ENCODE data around the gene DCAF4. TPM values are rescaled to one million over a fixed set of nuclear protein-coding genes. Genes with fewer than 3 reads are reported as not detected.
"Not testable (repeated sequence)": the region's sequence is repeated elsewhere in the genome, so short reads cannot be mapped to it uniquely, and the experiment has no call there.

The DCAF4 gene
- total RNA-seq, 1 experiment from 2014 or later = 23.4 TPM

GRCh38 chr14:72952171-72952570 is 25.9 kb downstream of the DCAF4 start:
- no peak for DNase-seq (ENCODE audit: low spot score)
- Histone ChIP-seq H3K4me3 (ENCODE audit: low read depth, low read length, poor library complexity, severe bottlenecking) (no peak overlapping the region), H3K9me3 (ENCODE audit: low read depth, low read length, poor library complexity, severe bottlenecking) (no peaks in the 10 kb centered on the region), H3K27me3 (replicated peaks; ENCODE audit: insufficient read depth, low read depth, low read length, poor library complexity) (no peaks in the 10 kb centered on the region), H3K27ac (ENCODE audit: low read depth, low read length, poor library complexity, severe bottlenecking) (no peak overlapping the region), H3K36me3 (ENCODE audit: insufficient read depth, low read length, poor library complexity, severe bottlenecking) (no peaks in the 10 kb centered on the region), H3K4me1 (ENCODE audit: insufficient read depth, low read length, poor library complexity, severe bottlenecking) (no peaks in the 10 kb centered on the region)
- no TSS peak for BruUV-seq (replicated peaks)
- POLR2A ChIA-PET (ENCODE audit: low non-redundant PET) = interaction anchor here (0.7 kb wide), 1 partner anchor 15 kb away, joined by 3 read pairs; no protein-coding TSS in a partner anchor
- CTCF ChIA-PET = no interaction called here
- TF ChIP-seq EZH2 (IDR thresholded peaks at IDR 0.05; ENCODE audit: borderline replicate concordance, low read depth, low read length, poor library complexity, severe bottlenecking) (no peak), CTCF (conservative IDR thresholded peaks at IDR 0.05; ENCODE audit: low read depth, low read length) (no peak)
- intact Hi-C loops (cut with micrococcal nuclease; ENCODE audit: unreplicated experiment) = no loop called here

- BruUV-seq (replicated peaks); H3K27me3 ChIP-seq (replicated peaks; ENCODE audit: insufficient read depth, low read depth, low read length, poor library complexity); H3K4me1 ChIP-seq (ENCODE audit: insufficient read depth, low read length, poor library complexity, severe bottlenecking); POLR2A ChIA-PET (ENCODE audit: low non-redundant PET); DNase-seq (ENCODE audit: low spot score); H3K36me3 ChIP-seq (ENCODE audit: insufficient read depth, low read length, poor library complexity, severe bottlenecking); intact Hi-C loops (cut with micrococcal nuclease; ENCODE audit: unreplicated experiment); H3K9me3 ChIP-seq (ENCODE audit: low read depth, low read length, poor library complexity, severe bottlenecking); H3K4me3 ChIP-seq (ENCODE audit: low read depth, low read length, poor library complexity, severe bottlenecking); CTCF ChIA-PET; H3K27ac ChIP-seq (ENCODE audit: low read depth, low read length, poor library complexity, severe bottlenecking): not testable (repeated sequence)
Observed at GRCh38 chr14:72956741-72957140, 30.5 kb downstream of the DCAF4 start.

- H3K36me3 ChIP-seq (ENCODE audit: insufficient read depth, low read length, poor library complexity, severe bottlenecking) = peaks cover 3% of the 10 kb centered on the region
- H3K27me3 ChIP-seq (replicated peaks; ENCODE audit: insufficient read depth, low read depth, low read length, poor library complexity) = no peaks in the 10 kb centered on the region
- H3K4me3 ChIP-seq (ENCODE audit: low read depth, low read length, poor library complexity, severe bottlenecking) = no peak overlapping the region
- H3K4me1 ChIP-seq (ENCODE audit: insufficient read depth, low read length, poor library complexity, severe bottlenecking) = no peaks in the 10 kb centered on the region
- no peak overlapping the region for H3K27ac ChIP-seq (ENCODE audit: low read depth, low read length, poor library complexity, severe bottlenecking)
- BruUV-seq (replicated peaks) = no TSS peak
- no peaks in the 10 kb centered on the region for H3K9me3 ChIP-seq (ENCODE audit: low read depth, low read length, poor library complexity, severe bottlenecking)
- CTCF ChIA-PET = no interaction called here
- intact Hi-C loops (cut with micrococcal nuclease; ENCODE audit: unreplicated experiment) = no loop called here
- POLR2A ChIA-PET (ENCODE audit: low non-redundant PET) = no interaction called here
- no peak for DNase-seq (ENCODE audit: low spot score)
- TF ChIP-seq CTCF (conservative IDR thresholded peaks at IDR 0.05; ENCODE audit: low read depth, low read length) (no peak), EZH2 (IDR thresholded peaks at IDR 0.05; ENCODE audit: borderline replicate concordance, low read depth, low read length, poor library complexity, severe bottlenecking) (no peak)
Observed at GRCh38 chr14:72957213-72957612, 30.9 kb downstream of the DCAF4 start.

GRCh38 chr14:72958548-72958947 is 32.3 kb downstream of the DCAF4 start:
- H3K9me3 ChIP-seq (ENCODE audit: low read depth, low read length, poor library complexity, severe bottlenecking) = no peaks in the 10 kb centered on the region
- no peak for TF ChIP-seq EZH2 (IDR thresholded peaks at IDR 0.05; ENCODE audit: borderline replicate concordance, low read depth, low read length, poor library complexity, severe bottlenecking)
- no peak for TF ChIP-seq CTCF (conservative IDR thresholded peaks at IDR 0.05; ENCODE audit: low read depth, low read length)
- POLR2A ChIA-PET (ENCODE audit: low non-redundant PET) = no interaction called here
- BruUV-seq (replicated peaks) = no TSS peak
- CTCF ChIA-PET = no interaction called here
- no peaks in the 10 kb centered on the region for H3K4me1 ChIP-seq (ENCODE audit: insufficient read depth, low read length, poor library complexity, severe bottlenecking)
- no peaks in the 10 kb centered on the region for H3K27me3 ChIP-seq (replicated peaks; ENCODE audit: insufficient read depth, low read depth, low read length, poor library complexity)
- peaks cover 3% of the 10 kb centered on the region for H3K36me3 ChIP-seq (ENCODE audit: insufficient read depth, low read length, poor library complexity, severe bottlenecking)
- no peak overlapping the region for H3K27ac ChIP-seq (ENCODE audit: low read depth, low read length, poor library complexity, severe bottlenecking)
- intact Hi-C loops (cut with micrococcal nuclease; ENCODE audit: unreplicated experiment) = no loop called here
- H3K4me3 ChIP-seq (ENCODE audit: low read depth, low read length, poor library complexity, severe bottlenecking) = no peak overlapping the region
- DNase-seq (ENCODE audit: low spot score) = no peak

GRCh38 chr14:72961016-72961415 is 34.8 kb downstream of the DCAF4 start:
- not testable (repeated sequence) for BruUV-seq (replicated peaks); H3K4me3 ChIP-seq (ENCODE audit: low read depth, low read length, poor library complexity, severe bottlenecking)

More at GRCh38 chr14:72961016-72961415, 34.8 kb downstream of the DCAF4 start:
- CTCF ChIA-PET; H3K27me3 ChIP-seq (replicated peaks; ENCODE audit: insufficient read depth, low read depth, low read length, poor library complexity); H3K36me3 ChIP-seq (ENCODE audit: insufficient read depth, low read length, poor library complexity, severe bottlenecking); H3K9me3 ChIP-seq (ENCODE audit: low read depth, low read length, poor library complexity, severe bottlenecking); DNase-seq (ENCODE audit: low spot score); H3K27ac ChIP-seq (ENCODE audit: low read depth, low read length, poor library complexity, severe bottlenecking); POLR2A ChIA-PET (ENCODE audit: low non-redundant PET); intact Hi-C loops (cut with micrococcal nuclease; ENCODE audit: unreplicated experiment); H3K4me1 ChIP-seq (ENCODE audit: insufficient read depth, low read length, poor library complexity, severe bottlenecking): not testable (repeated sequence)
